ENCODE data around the gene SPDEF.

SPDEF gene

GRCh38 chr6:34490390-34491090 lies 65.6 kb downstream of the SPDEF start:
- TF ChIP-seq CTCF (IDR thresholded peaks at IDR 0.05; ENCODE audit: low read depth, low read length, missing control alignments): no peak
- no peak for DNase-seq (ENCODE audit: extremely low read depth, low read depth)
- no peak overlapping the region for H3K4me3 ChIP-seq (replicated peaks; ENCODE audit: low read depth, low read length)

- no peak overlapping the region for H3K4me3 ChIP-seq (replicated peaks; ENCODE audit: low read depth, low read length)
- no peak for TF ChIP-seq CTCF (IDR thresholded peaks at IDR 0.05; ENCODE audit: low read depth, low read length, missing control alignments)
- DNase-seq (ENCODE audit: extremely low read depth, low read depth): no peak
Observed at GRCh38 chr6:34489207-34489805, 66.8 kb downstream of the SPDEF start.
